Hematopoietic multipotent progenitor cell treated with erythropoietin and hydrocortisone succinate and interleukin-3 and kit ligand, for 6 days (in vitro differentiated cells): ENCODE measurements around the gene FSIP1.

ENCODE experiments used
- DNase-seq: peaks from one replicate; pipeline ENCODE4 v3.0.0-alpha.2; 2015

FSIP1 gene

DNA sequence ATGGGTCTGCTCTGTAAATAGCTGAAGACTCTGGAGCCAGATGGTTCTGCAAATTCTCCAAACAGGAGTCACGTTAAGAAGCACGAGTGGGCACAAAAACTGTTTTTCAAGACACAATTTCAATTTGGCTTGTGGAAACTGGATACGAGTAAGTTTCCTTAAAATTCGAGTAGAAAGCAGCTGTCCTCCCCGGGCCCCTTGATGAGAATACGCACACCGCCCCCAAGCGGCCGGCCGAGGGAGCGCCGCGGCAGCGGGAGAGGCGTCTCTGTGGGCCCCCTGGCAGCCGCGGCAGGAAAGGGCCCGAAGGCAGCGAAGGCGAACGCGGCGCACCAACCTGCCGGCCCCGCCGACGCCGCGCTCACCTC, 202.5 kb downstream of the FSIP1 start:
- peak; percentile 89 for DNase-seq

DNA sequence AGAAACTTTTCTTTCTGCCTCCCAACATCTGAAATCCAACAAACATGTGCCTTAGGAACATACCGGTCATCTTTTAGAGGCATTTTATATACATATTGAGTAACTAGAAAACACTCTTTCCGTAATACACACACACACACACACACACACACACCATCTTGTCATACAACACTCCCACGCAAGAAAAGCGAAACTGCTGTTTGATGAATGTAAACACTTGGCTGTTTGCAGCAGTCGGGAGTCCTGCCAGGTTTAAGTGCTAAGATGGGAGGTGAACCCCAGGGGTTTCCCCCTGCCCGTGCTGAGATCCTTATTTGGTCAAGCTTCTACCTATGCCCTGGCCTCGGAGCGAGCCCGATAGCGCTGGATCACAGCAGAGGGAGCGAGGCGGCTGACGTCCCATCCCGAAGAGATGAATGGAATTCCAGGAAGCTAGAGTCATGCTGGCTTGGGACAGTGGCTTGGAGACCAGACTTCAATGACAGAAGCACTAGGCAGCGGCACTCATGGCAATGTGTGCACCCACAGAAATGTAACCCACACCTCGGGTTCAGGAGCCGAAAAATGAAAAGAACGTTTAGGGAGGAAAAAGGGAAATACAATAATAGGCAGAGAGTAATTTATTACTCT, 203.0 kb downstream of the FSIP1 start:
- DNase-seq: no peak

DNA sequence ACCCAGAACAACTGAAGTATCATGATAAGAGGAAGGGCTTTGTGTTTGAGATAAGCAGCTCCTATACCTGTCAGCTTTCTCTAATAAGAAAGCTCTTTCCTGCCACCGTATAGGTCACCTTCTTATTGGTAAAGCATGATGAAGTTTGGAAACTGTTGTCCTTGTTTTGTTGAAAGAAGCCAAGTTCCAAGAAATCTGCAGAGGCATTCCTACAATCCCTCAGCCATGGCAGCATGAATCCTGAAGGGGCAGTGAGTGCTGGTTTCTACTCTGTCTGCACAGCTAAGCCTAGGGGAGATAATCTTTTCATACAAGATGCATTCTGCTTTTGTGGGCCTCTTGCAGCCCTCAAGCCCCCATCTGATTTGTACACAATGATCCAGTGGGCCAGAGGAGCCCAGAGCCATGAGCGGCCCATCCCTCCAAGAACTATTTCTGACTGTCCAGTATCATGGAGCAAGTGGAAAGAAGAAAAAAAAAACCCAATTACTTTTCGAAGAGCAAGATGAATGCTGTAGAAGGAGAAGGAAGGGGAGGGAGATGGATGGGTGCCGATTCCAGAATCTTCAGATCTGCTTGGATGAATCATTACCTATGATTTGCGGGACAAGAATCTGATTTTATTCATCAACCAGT, 203.7 kb downstream of the FSIP1 start:
- no peak for DNase-seq

DNA sequence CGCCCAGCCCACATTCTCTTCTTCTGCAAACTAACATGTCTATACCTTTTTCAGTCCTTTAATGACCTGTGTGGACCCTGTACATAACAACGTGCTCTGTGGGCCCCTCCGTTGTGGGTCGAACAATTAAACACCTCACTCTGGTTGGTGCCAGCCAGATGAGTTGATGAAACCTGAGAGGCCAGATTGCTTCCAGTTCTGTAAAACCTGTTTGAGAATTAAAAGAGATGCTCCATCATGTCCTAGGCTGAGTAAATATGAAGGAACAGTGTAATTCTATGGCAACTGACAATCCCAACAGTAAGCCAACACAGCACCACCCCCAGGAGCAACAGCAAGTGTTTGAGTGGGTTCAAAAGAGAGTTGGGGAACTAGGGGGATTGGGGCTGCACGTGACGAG, 207.5 kb downstream of the FSIP1 start:
- DNase-seq: no peak

DNA sequence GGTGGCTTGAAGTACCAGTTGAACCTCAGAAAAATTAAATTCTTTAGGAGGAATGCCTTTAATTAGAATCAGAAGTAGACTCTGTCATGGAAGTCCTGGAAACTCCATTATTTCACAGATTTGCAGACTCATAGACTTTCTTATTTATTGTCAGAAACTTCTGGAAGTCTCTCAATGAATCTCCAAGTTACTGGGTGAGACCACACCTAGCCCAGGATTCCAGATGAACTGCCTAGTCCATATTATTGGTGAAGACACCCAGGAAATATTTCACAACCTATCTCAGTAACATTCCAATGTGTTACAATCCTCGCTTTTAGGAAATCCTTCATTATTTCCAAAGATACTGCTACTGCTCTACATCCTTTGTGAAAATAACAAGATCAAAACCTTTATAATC, 208.2 kb downstream of the FSIP1 start:
- no peak for DNase-seq

DNA sequence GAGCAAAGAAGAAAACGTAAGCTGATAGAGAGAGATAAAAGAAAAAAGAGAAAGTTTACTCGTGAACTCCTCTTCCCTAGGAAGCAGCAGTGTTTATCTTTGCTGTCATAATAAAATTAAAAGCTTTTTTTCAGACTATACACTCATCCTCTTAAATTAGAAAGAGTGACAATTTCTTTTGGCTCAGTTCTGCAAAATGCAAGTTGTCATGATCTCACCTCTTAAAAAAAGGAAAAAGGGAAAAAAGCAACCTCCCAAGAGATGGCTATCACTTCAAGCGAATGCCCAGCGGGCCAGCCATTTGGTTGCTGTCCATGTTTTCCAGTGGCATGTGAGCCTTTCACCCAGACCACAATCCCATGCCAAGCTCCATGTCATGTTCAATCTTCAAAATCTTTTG, 208.8 kb downstream of the FSIP1 start:
- DNase-seq: no peak

DNA sequence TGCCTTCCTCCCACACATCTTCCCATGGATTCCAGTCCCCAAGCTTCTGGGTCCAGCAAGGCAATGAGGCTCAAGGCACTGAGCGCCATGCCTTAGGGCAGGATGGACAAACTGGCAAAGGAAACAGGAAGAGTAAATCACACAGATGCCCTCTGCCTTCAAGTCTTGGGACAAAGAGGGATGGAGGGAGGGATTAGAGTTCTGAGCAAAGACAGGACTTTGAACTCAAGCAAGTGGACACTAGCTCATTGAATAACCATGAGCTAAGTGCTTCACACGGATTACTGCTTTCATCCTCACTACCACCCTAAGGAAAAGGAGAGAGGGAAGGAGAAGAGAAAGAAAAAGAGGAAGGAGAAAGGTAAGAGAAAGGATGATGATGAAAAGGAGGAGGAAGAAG, 209.4 kb downstream of the FSIP1 start:
- DNase-seq: no peak

DNA sequence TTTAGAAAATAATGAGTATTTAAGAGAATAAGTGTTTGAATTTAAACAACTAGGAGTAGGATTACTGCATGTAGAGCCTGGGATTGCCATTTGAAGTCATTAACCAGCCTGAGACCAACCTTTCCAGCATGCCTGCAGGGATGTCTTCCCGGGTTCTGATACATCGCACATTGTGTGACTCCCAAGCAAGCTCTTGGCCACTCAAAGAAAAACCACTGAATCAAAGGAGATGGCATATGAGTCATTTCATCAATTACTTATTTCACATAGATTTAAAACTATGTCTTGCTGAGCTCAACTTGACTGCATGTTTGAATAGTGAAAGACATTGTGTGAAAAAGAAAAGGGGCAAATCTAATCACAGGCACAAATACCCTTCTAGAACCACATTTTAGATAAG, 216.8 kb downstream of the FSIP1 start:
- no peak for DNase-seq

DNA sequence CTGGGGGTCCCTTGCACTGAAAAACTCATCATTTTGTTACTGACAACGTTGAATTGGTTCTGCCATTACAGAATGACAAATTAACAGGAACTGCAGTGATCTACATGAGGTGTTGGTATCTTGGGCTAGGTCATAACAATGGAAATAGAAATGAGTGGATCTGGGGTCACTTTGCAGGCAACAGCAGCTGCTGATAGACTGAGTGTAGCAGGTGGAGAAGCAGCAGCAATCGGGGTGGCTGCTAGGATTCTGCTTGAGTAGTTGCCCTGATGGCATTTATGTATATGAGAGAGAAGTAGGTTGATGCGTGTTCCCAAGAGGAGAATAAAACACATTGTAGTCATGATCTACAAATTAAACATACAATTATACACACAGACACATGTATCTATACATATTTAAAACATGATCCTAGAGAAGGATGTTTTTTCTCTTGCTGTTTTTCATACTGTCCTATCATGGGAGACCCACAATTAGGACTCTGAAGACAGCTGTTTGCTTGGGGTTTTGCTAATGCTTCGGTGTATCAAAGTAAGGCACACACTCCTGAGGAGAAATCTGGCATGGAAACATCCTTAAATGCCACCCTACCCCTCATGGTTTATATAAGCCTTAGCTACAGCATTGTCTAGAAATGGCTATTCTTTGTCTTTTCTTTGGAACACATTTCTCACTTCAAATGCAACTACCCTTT, 217.5 kb downstream of the FSIP1 start:
- DNase-seq: no peak

DNA sequence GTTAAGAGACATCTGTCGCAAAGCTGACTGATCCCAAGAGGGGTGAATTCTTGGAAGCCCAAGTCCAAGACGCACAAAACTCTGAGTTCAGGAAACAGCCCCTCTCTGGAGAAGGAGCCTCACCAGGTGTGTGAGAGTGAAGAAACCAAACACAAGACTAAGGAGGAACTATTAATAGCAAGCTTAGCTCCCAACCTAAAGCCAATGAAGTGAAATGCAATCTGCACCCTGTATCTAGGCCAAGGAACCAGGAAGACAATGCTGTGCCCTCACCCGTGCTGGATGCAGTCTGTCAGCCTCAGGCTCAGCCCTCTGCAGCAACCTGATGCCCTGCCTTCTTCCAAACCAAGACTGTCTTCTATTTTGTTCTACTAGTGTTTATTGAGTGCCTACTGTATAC, 224.2 kb downstream of the FSIP1 start:
- DNase-seq: no peak

DNA sequence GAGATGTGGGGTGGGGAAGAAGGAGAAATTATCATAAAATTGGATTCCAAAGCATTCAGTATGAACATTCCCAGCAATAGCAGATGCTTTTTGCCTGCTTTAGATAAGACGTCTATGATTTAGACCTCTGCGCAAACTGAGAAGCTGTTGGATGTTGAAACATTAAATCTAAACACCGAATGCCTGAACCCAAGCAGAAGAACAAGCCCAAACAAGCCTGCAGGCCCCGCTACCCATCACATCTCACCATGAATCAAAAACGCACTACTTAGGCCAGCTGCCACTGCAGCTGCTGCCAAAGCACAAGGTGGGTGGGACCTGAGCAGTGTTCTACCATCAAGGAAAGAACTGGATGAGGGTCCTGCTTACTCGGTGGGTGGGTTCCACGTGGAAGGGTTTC, 226.2 kb downstream of the FSIP1 start:
- no peak for DNase-seq

DNA sequence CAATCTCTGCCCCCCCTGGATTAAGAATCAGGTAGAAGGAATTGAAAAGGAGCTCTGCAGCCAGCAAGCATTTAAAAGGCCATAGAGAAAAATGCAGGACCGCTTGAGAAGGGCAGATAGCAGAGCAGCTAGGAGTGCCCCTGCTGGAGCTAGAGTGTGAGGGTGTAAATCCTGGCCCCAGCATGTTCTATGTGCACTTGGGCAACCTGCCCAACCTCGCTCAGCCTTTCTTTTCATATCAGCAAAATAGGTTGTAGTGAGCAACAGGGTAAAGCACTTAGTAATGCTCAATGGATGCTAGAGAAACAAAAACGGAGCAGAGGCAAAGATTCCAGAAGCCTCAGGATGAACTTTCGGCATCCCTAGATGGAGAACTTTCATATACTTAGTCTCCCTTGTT, 226.8 kb downstream of the FSIP1 start:
- no peak for DNase-seq

DNA sequence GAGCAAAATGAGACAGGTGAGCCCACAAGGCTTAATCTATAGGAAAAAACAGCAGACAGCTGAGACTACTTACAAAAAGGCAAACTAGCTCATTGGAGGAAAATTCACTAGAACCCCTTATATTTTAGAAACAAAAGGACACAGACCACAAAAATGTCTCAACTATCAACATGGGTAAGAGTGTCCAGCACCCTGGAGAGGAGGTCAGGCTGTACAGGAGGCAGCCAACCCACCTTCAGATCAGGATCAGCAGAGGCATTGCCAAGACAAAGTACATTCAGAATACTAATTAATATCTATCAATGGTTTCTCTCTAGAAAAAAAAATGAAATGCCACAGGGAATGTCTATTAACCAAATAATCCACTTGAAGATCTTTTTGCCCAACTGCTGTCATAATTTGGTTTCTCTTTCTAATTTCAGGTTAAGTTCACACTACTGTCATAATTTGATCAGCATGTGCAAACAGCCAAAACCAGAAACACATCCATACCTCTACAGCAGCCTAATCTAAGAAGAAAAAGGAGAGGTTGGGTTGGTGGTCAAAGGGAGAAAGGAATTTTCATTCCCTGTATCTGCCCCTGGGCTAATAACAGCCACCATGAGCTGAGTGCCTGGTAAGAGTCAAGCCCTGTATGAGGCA, 227.8 kb downstream of the FSIP1 start:
- DNase-seq: no peak

DNA sequence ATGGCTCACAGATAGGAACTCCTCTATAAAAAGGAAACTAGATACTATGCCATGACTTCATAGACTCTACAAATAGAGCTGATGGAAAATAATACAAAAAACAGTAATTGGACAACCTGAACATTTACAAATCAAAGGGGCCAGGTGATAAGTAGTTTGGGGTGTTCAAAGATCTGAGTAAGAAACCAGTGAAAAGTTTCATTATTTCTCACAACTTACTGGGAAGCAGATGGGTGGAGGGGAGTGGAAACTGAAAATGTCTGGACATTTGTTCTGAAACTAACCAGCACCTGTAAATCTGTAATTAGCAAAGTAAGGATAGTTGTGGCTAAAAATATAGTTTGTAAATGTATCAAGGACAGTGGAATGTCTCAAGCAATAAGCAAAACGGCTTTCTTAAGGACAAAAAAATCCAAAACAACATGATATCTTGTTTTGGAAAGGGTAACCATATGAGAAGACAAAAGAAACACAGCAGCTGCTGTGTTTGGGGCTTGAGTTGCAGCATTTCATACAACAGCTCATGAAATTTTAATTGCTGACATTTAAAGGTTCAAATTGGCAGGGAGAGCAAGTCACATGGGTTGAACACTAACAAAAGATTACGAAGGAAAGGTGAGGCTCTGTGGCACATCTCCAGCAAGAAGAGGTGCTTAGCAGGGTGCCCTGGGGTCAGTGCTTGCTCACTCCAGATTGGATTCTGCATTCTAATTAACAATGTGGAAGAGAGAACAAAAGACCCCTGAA, 228.5 kb downstream of the FSIP1 start:
- no peak for DNase-seq

DNA sequence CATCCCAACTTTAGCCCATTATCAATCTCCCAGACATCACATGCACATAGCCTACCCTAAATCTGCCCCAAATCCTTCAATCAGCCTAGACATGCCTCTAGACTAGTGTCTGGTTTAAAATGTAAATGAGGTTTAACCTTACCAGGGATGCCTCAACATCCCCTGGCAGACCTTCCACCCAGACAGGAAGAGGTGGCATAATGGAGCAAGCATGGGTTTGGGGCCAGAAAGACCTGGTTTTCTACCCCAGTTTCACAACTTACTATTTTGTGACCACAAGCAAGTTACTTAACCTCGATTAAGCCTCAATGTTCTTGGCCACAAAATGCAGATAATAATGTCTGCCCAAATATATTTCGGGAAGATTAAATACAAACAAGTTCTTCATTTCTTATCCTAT, 230.1 kb downstream of the FSIP1 start:
- DNase-seq: peak; percentile 49

DNA sequence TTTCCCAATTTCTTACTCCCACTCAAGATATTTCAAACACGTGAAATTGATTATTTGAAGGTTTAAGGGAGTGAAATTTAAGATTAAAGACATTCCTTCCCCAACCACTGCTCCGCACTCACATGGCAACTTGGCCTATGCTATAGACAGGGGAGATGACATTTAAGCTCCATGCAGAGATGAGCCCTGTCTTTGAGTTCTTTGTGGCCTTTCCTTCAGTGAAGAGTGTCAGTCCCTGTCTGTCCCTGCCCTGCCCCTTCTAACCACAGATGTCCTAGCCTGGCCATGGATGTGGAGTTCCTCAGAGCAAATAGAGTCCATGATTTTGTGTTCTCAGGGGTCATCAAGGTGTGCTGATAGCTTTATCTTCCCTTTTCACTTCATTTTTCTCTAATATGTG, 231.2 kb downstream of the FSIP1 start:
- no peak for DNase-seq
